DMS 273 treated with DMSO at 0.1 percent for 48 hours (cell line): ENCODE measurements around the gene JUNB.

ENCODE experiments used
- DNase-seq: peaks from one replicate; lab custom pipeline; 2025; lab: John Stamatoyannopoulos, UW

JUNB gene

DNA sequence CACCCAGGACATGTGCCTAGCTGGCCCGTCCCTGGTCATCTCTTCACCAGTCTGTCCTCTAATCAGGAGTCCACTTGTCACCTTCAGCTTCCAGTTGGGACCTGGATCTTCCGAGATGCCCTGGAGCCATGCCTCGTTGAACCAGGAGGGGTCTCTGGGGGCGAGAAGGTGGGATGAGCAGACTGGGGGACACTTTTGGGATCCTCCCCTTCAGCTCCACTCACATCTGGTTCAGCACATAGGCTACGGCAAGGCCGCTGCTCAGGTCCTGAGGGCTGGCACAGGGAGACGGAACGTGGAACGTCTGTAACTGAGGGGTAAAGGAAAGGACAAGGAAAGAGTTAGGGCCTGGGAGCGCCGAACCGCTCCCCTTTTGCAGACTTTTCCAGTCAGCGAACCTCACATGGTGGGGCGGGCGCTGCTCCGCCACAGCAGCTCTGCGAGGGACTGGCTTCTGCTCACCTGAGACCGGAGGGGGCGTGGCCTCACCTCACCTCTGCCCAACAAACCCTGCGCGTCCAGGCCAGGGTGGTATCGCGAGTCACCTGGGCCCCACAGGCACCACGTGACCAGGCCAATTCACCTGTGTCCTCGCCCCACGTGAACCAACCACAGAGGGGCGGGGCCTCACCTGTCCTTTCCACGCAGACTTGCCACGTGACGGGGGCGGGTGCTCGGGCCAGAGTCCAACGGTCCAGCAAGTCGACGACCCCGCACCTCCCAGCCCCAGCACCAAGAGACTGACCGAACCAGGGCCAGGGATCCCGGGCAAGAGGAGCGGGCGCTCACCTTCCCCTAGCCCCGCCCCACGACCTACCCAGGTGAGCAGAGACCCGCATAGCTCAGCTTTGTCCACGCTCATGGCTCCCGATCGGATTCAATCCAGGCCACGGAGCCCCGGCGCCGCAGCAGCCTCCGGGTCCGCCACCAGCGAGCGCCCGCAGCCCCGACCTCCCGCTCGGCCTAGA lies 16.4 kb upstream of the JUNB start, which contains the start of gene HOOK2:
Gene HOOK2, minus strand, starts transcription at position 965 of the 968 bp plus-strand sequence. Its CDS starts 103 bp downstream, at position 862.
- no peak for DNase-seq

DNA sequence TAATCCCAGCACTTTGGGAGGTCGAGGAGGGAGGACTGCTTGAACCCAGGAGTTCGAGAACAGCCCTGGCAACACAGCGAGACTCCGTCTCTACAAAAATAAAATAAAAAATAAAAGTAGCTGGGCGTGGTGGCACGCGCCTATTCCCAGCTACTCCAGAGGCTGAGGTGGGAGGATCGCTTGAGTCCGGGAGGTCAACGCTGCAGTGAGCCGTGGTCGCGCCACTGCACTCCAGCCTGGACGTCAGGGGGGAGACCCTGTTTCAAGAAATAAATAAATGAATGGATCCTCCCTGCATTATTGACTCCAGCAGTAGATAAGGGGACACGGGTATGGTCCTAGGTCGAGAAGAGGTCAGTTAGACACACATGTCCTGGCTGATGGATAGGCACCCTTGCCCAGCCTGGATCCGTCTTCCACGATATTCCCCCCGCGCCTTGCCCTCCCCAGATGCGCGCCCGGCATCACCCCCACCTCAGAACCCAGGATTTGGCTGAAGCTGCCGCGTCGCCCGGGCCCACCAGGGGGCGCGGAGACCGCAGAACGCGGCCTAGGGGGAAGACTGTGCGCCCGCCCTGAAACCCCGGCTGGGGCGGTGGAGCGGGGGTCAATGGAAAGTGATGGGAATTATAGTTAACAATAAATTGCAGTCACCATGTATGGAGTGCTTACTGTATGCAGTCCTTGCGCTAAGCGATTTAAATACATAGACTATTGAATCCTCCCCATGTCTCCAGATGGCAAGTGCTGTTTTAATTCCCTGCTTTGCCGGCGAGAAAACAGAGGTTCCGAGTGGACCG lies 13.9 kb upstream of the JUNB start:
- peak; percentile 69 for DNase-seq

DNA sequence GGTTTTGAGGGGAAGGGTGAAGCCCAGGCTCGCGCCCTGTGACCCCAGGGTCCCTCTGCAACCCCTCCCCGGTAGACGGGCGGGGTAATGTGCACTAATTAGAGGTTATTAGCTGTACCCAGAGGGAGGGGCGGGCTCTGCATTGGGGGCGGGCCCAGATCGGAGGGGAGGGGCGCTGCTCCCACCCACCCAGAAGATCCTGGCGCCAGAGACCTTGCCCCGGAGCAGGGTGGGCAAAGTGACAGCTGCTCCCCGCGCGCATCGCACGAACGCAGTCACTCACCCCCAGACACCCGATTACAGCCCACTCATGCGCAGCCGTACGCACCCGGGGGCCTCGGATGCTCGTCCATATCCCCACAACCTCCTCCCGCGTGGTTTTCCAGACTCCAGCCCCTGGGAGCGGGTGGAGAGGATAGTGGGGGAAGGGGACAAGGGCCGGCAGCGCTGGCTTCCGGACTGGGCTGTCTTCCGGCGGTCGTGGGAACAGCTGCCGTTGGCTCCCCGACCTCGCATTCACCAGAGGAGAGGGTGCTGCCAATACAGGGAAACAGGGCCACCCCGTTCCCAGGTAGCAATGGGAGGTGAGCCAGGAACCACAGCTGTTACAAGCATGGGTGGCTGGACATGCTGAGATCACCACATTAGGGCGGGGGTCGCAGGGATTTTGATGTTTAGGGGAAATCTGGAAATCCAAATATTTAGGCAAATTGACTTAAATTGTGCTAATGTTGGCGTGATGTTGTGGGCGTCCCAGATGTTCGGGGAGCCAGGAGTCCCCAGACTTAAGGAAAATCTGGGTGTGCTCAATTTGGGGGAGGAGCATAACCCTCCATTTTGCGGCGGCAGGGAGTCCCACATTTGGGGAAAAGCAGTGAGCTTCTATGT lies 13.0 kb upstream of the JUNB start:
- DNase-seq: peak; percentile 72

DNA sequence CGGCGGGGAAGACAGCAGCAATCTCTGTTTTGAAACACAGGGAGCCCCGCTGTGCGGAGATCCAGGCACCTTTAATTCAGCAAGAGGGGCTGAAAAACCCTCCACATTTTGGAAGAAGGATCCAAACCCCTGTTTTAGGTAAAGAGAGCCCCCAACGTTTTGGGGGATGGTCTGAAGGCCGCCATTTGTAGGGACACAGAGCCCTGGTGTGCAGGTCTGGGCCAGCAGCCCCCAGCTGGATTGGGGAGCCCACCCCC lies 12.5 kb upstream of the JUNB start:
- DNase-seq: no peak

- peak; percentile 40 for DNase-seq
These were observed 11.9 kb upstream of the JUNB start for GRCh38 chr19:12779162-12779993.

- DNase-seq: no peak
These were observed 9.2 kb upstream of the JUNB start for GRCh38 chr19:12782174-12782423.

- peak; percentile 45 for DNase-seq
These were observed 8.6 kb upstream of the JUNB start for GRCh38 chr19:12782424-12783290.

GRCh38 chr19:12783291-12783848 lies 7.9 kb upstream of the JUNB start:
- DNase-seq: no peak

DNA sequence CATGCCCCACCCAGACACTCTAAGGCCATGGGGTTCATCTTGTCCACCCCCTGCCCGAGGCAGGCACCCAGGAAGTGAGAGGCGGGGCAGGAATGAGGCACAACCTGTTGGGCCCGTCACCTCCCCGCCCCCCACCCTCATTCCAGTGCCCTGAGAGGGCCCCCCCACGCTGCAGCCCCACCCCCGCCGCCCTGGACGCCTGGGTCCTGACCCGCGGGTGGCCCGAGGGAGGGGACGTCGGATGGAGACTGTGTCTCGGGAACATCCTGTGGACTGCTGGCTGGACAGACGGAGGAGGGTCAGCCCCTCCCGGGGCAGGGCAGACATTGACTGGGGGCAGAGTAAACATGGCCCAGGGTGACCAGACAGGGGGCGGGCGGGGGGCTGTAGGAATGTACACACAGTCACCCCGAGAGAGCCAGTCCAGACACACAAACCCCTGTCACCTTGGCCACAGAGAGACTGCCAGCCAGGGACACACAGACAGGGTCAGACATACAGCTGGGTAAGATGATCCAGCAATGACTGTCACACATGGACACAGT lies 7.4 kb upstream of the JUNB start:
- no peak for DNase-seq

GRCh38 chr19:12784394-12784870 lies 6.9 kb upstream of the JUNB start:
- DNase-seq: no peak

DNA sequence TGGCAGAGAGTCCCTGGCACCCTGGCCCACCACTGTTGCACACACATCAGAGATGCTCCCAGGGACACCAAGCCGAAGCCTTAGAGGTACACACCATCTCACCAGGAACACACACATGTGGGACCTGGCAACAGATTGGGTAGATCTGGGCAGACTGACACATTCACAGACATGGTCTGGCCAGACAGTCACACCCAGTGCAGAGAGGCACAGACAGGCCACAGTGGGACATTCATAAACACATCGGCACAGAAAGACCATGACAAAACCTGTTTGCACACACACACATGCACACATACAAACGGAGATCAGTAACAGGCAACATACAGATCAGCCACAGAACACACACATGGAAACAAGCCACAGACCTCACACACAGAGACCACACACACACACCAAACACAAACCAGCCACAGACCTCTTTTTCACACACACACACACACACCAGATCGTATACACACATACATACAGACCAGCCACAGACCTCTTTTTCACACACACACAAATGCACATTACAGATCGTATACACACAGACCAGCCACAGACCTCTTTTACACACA lies 6.3 kb upstream of the JUNB start:
- DNase-seq: no peak

- no peak for DNase-seq
These were observed 5.8 kb upstream of the JUNB start for GRCh38 chr19:12785431-12786031.

DNA sequence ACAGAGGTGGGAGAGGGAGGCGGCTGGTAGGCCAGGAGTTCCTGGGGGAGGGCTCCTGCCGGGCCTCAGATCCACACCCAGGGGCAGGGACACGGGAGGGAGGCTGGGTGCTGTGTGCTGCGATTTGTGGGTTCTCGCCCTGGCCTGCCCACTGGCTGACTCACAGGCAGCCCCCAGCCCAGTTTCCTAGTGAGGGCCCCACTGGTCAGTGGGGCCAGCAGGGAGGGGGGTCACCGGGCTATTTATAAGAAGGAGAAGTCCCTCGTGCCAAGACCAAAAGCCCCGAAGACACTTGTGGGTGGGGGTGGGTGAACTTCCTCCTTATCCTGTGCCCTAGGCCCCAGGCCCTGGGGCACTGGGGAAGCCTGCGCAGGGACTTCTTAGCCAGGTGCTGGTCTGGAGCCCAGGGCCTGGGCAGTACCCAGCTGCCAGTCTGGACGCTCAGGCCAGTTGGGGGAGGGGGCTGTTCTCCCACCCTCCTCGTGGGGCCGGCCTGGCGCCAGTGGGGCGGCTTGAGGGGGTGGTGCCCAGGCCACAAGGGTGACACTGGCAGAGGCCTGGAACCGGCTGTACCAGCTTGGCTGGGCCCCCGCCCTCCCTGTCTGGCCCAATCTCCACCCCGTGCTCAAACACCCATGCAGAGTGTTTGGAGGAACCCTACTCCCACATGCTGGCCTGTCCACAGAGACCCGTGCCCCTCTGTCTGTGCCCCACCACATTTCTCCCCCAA lies 5.0 kb upstream of the JUNB start:
- DNase-seq: no peak

DNA sequence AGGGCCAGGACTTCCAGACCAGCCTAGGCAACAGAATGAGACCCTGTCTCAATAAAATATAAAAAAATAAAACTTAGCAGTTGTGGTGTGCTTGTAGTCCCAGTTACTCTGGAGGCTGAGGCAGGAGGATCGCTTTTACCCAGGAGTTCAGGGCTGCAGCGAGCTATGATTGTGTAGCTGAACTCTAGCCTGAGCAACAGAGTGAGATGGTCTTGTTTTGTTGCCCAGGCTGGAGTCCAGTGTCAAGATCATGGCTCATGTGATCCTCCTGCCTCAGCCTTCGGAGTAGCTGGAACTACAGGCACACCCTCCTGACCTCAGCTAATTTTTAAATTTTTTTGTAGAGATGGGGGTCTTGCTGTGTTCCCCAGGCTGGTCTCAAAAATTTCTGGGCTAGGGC lies 4.3 kb upstream of the JUNB start:
- DNase-seq: no peak

DNA sequence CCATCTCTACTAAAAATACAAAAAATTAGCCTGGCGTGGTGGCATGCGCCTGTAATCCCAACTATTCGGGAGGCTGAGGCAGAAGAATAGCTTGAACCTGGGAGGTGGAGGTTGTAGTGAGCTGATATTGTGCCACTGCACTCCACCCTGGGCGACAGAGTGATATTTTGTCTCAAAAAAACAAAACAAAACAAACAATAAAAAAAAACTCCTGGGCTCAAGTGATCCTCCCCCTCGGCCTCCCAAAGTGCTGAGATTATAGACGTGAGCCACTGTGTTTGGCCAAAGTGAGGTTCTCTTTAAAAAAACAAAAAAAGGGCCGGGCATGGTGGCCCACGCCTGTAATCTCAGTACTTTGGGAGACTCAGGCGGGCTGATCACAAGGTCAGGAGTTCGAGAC lies 3.8 kb upstream of the JUNB start:
- DNase-seq: no peak

DNA sequence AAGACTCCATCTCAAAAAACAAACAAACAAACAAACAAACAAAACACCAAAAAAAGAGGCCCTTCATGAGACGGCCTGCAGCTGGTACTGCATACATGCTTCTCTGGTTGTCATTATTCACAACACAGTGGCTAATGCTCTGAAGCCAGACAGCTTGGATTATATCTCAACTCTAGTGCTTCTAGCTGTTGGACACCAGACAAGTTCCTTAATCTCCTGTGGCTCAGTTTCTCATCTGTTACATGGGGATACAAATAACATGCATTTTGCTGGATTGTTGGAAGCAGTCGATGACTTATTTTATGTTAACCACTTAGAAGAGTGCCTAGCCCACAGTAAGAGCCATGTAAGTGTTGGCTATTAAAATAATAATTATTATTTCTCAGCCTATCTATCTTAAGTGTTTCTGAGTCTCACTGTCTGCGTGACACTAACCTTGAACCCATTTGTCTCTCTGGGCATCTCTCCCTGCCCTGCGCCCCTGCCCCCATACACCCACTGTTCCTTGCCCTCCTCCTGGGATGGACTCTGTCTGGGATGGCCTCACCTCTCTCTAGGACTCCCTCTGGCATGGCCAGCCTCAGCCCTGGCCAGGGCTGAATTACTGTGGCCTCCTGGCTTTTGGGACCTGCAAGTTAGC lies 3.1 kb upstream of the JUNB start:
- DNase-seq: peak; percentile 41

DNA sequence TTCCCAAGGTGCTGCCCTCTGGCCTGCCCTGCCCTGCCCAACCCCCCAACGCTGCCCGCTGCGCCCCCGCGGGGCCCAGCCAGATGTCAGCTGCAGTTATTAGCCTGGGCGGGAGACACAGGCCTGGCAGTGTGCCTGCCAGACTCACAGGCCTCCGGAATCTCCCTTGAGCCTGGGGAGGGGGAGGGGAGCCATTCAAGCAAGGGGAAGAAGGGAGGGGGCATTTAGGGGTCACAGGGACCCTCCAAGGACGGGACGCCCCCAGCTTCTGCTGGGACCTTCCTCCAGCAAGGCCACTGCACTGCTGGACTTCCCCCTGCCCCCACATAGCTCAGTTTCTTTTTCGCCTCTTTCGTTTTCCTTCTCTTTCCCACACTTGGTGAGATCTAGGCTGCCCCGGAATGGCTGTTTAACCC lies 2.6 kb upstream of the JUNB start:
- DNase-seq: peak; percentile 75
